ENCODE data around the gene SCAPER. TPM values are rescaled to one million over a fixed set of nuclear protein-coding genes. Genes with fewer than 3 reads are reported as not detected.

Gene SCAPER
- total and polyA plus RNA-seq, 8 donors = 4.9 to 136 (median 18.2) TPM

GRCh38 chr15:76787273-76787672 lies 117.9 kb downstream of the SCAPER start:
- H3K4me3 ChIP-seq = no peak overlapping the region
- H3K9me3 ChIP-seq = peaks cover 0 to 6% (median 0%) of the 10 kb centered on the region in 4 donors
- DNase-seq = no peak
- TF ChIP-seq POLR2AphosphoS5 (IDR thresholded peaks at IDR 0.05) = no peak
- no peak for TF ChIP-seq CTCF (IDR thresholded peaks at IDR 0.05)
- no peak for TF ChIP-seq EP300 (IDR thresholded peaks at IDR 0.05)
- 96 to 99% (median 98%) methylated on average over 4 of the region's 4 CpGs for WGBS, 5 donors
- no peaks in the 10 kb centered on the region for H3K4me1 ChIP-seq
- H3K27ac ChIP-seq = no peak overlapping the region
- H3K36me3 ChIP-seq = peaks cover 7 to 42% (median 25%) of the 10 kb centered on the region in 4 donors
- intact Hi-C loops (cut with DNase I; ENCODE audit: low total_unique reads) = no loop called here
- H3K27me3 ChIP-seq = no peaks in the 10 kb centered on the region

DNA sequence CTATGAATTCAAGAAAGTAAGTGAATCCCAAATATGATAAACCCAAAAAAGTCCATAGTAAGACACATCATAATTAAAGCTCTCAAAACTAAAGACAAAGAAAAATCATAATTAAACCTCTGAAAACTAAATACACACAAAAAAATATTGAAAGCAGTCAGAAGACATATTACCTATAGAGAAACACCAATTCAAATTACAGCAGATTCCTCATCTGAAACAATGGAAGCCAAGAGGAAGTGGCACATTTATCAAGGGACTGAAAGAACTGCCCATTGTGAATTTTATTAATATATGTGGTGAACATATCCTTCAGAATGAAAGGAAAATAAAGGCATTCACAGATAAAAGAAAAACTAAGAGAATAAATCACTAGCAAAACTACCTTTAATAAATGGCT lies 128.2 kb downstream of the SCAPER start:
- Histone ChIP-seq H3K4me1 (peaks cover 0 to 4% (median 0%) of the 10 kb centered on the region in 4 donors), H3K27me3 (no peaks in the 10 kb centered on the region), H3K27ac (no peak overlapping the region), H3K9me3 (peaks cover 0 to 16% (median 7%) of the 10 kb centered on the region in 4 donors), H3K4me3 (no peak overlapping the region), H3K36me3 (peaks cover 0 to 33% (median 15%) of the 10 kb centered on the region in 4 donors)
- DNase-seq = no peak
- intact Hi-C loops (cut with DNase I; ENCODE audit: low total_unique reads) = no loop called here
- no peak for TF ChIP-seq EP300 (IDR thresholded peaks at IDR 0.05)
- TF ChIP-seq CTCF (IDR thresholded peaks at IDR 0.05) = no peak
- TF ChIP-seq POLR2AphosphoS5 (IDR thresholded peaks at IDR 0.05) = no peak
- TF ChIP-seq POLR2A (IDR thresholded peaks at IDR 0.05) = no peak

DNA sequence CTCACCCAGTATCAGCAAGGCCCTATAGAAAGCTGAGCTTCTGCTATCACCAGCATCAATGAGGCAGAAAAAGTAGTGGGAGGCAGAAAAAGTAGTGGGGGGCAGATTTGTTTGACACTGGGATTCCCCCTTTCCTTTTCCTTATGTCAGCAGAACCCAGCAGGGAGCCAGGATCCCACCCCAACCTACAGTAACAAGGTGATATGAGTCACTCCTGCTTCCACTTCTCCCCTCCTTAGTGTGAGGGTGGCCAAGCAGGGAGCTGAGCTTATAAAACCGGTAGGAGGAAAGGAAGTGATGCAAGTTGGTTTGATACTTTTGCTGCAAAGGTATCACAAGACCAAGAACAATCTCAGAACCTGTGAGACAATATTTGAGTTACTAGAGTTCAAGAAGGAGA lies 128.7 kb downstream of the SCAPER start:
- no peaks in the 10 kb centered on the region for H3K27me3 ChIP-seq
- no peak for DNase-seq
- TF ChIP-seq EP300 (IDR thresholded peaks at IDR 0.05) (no peak), POLR2AphosphoS5 (IDR thresholded peaks at IDR 0.05) (no peak), CTCF (IDR thresholded peaks at IDR 0.05) (no peak), POLR2A (IDR thresholded peaks at IDR 0.05) (no peak)
- peaks cover 0 to 4% (median 0%) of the 10 kb centered on the region in 4 donors for H3K4me1 ChIP-seq
- peaks cover 0 to 16% (median 7%) of the 10 kb centered on the region in 4 donors for H3K9me3 ChIP-seq
- H3K4me3 ChIP-seq = no peak overlapping the region
- intact Hi-C loops (cut with DNase I; ENCODE audit: low total_unique reads) = no loop called here
- H3K27ac ChIP-seq = no peak overlapping the region
- H3K36me3 ChIP-seq = peaks cover 0 to 28% (median 15%) of the 10 kb centered on the region in 4 donors
- 78 to 96% (median 86%) methylated on average over 1 of the region's 1 CpG for WGBS, 5 donors

DNA sequence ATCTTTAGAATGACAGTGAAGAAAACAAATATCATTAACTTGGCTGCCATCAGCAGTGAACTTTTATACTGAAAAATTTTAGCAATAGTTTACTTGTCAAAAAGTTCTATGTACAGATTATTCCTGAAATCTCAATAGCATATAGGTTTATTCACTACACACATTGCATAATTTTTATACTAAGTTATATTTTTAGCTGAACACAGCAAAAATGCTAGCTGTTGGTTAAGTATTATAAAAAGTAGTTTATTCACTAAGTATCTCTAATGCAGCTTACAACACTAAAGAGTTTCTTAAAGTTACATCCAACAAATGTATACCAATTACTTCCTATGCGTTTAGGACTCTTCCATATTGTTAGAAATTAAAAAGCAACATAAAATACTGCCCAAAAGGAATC lies 131.9 kb downstream of the SCAPER start:
- DNase-seq = no peak
- Histone ChIP-seq H3K4me1 (peaks cover 0 to 4% (median 0%) of the 10 kb centered on the region in 4 donors), H3K36me3 (peaks cover 0 to 18% (median 6%) of the 10 kb centered on the region in 4 donors), H3K4me3 (no peak overlapping the region), H3K9me3 (peaks cover 0 to 16% (median 7%) of the 10 kb centered on the region in 4 donors), H3K27me3 (no peaks in the 10 kb centered on the region), H3K27ac (no peak overlapping the region)
- WGBS, 5 donors = 88 to 98% (median 91%) methylated on average over 1 of the region's 1 CpG
- intact Hi-C loops (cut with DNase I; ENCODE audit: low total_unique reads) = no loop called here
- TF ChIP-seq POLR2A (IDR thresholded peaks at IDR 0.05) (no peak), EP300 (IDR thresholded peaks at IDR 0.05) (no peak), POLR2AphosphoS5 (IDR thresholded peaks at IDR 0.05) (no peak), CTCF (IDR thresholded peaks at IDR 0.05) (no peak)
